NCI-H146 treated with DMSO at 0.1 percent for 48 hours (cell line): Measurements from ENCODE around the gene TMEM150A.
"Not testable (repeated sequence)": the region's sequence is repeated elsewhere in the genome, so short reads cannot be mapped to it uniquely, and the experiment has no call there.

ENCODE experiments used
- DNase-seq: peaks from one replicate; lab custom pipeline; 2025; ENCODE audit not compliant: unreplicated experiment; lab: John Stamatoyannopoulos, UW

TMEM150A gene

DNA sequence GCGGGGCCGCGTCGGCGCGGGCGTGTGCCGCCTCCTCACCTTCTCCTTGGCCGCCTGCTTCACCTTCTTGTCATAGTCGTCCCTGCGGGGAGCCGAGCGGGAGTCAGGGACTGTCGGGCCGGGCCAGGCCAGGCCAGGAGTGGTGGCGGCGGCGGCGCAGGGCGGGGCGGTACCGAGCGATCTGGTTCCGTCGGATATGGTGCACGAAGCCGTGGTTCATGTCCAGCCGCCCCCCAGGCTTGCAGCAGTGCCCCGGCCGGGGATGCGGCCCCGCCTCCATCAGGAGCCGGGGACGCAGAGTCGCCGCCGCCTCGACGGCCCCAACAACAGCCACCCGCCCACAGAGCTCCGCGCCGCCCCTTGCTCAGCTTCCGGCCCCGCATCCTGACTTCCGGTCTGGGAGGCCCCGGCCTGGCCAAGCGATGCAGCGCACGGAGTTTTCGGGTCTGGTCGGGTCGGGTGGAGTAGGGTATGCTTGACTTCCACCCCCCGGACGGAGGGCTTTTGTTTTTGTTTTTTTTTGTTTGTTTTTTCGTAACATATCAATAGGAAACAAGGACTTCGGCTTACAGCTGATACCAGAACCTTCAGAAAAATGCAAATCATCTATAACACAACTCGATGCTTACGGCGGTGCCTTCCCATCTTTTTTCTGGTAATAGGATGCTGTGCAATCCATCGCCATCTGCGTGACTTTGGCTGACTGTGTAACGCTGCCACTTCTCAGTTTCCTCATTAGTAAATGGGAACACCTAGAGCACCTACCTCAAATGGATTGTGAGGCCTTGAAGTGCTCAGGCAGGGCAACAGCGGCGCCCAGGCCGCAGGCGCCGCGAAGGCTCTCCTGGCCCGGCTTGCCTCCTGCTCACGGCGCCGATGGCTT, 9.4 kb upstream of the TMEM150A start, which contains the start of gene C2orf68:
C2orf68 (minus strand) TSS at position 362 of the 883 bp plus-strand sequence; CDS start at position 280, 82 bp downstream.
- DNase-seq = peak; percentile 70

DNA sequence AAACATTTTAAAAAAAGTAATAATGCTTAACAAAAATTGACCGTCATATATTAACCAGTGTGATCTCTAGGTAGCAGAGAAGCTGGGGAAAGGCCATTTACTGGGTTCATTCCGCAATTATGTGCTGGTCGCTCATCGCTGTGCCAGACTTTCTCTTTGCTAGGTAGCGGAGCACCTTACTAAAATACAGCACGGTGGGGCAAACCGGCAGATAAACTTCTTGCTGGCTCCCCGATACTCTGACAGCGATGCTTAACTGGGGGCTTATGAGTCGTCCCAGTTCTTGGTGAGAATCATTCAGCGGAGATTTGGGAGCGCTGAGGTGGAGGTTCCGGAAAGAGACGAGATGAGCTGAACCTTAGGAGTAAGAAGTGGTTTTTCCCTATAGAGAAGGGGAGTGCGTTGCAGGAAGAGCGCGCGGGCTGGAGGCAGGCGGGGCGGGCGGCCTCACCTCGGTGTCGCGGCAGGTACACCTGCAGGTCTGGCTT, 8.8 kb upstream of the TMEM150A start:
- no peak for DNase-seq

GRCh38 chr2:85607268-85608215, 5.0 kb upstream of the TMEM150A start:
- DNase-seq = no peak

- DNase-seq = no peak
Observed at GRCh38 chr2:85606116-85606455, 3.6 kb upstream of the TMEM150A start.

GRCh38 chr2:85605406-85606115, 3.1 kb upstream of the TMEM150A start:
- DNase-seq = no peak

DNA sequence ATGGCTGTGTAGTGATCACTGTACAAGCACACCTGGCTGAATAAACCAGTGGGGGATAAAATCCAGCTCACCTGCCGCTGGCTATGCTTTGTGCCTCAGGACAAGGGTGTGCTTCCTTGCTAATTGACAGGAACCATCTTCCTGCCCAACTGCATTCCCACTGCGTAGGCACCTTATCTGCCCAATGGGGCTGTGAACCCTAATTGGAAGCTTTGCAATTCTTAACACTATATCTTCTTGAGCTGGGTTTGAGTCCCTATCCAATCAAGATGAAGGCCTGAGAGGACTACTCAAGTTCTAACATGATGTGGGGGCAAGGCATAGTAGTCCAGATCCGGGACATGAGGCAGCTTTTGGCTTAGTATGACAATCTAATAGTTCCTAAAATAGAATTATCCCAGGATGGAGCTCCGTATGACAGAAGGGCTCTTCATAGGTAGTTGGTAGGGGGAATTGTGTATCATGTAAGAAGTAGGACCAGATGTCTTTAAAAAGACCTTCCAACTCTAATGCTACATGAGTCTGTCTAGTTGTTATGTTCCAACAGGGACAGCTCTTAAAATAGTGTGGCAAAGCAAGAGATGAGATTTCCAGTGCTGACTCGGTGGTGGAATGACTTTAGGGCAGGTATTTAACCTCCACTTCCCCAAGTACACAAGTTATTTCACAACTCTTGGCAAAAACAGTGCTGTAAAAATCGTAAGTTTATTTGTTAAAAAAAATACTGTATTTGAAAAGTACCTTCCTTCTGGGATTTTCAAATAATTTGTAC, 2.3 kb upstream of the TMEM150A start:
- DNase-seq = no peak

DNA sequence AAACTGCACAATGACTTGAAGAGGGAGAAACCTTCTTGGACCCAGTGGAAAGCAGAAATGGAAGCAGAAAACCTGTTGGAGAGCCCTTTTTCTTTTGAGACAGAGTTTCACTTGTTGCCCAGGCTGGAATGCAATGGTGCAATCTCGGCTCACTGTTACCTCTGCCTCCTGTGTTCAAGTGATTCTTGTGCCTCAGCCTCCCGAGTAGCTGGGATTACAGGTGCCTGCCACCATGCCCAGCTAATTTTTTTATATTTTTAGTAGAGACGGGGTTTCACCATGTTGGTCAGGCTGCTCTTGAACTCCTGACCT, 1.6 kb upstream of the TMEM150A start:
- not testable (repeated sequence) for DNase-seq

GRCh38 chr2:85601771-85602475, 575 bp downstream of the TMEM150A start:
- no peak for DNase-seq

DNA sequence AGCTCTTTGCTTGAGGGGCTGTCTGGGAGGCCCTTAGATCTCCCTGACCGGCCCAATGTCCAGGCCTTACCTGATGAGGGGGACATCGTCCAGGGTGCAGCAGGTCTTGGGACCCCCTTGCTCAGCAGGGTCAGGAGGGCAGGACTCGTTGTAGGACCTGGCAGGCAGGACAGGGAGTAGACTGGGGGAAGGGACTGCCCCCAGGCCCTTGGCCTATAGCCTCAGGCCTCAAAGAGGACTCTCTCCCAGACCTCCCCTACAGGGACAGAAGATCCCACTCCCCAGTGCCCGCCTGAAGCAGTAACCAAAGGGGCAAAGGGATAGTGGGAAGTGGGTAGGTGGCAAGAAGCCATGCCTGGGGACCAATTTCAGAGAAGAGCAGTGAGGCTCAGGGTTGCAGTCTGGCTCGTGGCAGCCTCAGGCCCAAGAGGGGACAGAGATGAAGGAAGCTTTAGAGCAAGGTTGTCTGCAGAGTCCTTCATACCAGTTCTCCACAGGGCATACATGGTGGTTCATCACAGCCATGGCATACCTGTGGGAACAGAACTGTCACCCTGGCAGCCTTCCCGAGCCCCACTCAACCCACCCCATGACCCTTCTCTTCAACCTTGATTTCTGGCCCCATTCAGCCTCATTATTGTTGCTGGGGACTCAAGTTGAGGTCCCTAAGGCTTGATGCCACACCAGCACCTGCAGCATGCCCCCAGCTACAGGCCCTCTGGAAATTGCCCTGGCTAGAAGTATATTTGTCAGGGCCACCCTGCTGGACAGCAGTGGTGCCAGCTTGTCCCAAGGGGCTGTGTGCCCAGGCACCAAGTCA, 1.3 kb downstream of the TMEM150A start:
- no peak for DNase-seq

DNA sequence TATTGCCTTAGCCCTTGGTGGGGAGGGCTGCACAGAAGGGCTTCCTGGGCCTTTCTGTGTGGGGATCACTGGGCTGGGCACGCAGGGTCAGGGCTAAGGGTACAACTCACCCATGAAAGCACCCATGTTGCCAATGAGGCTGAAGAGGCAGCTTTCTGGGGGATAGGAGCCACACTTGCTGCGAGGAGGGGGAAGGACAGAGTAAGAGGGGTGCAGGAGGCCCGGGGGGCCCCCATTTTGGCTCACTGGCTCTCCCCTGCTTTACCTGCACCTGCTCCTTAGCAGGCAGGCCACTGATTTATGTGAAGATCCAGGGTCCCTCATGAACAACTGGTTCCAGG, 2.3 kb downstream of the TMEM150A start:
- DNase-seq = no peak

GRCh38 chr2:85599468-85600234, 2.8 kb downstream of the TMEM150A start:
- no peak for DNase-seq

DNA sequence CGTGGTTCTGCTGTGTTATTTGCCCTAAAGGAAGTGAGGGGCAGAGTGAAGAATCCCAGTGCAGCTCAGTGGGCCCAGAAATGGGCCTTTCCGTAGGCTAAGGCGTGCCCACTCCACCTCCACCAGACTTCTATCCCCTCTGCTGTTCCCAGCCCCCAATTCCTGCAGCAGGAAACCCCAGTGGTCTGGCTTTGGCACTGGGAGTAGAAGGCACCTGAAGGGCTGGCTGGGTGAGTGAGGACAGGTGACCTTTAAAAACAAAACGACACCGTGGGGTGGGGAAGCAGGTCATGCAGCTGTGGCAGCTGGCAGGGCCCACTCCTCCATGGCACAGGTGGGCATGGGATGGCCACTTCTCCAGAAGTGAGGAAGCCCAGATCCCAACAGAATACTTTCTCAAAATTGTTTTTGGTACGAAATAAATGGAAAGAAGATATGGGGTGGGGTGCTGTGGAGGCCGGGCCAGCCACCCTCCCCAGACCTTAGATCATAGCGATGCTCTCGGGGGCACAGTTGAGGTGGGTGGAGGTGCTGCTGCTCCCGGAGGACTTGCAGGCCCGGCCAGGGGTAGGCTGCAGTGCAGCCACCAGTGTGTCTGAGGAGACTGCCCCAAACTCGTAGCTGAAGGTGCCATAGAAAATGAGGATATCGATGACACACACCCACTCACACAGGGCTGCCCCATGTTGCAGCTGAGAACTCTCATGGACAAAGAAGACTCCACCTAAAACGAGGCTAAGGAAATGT, 3.7 kb downstream of the TMEM150A start:
- no peak for DNase-seq

- DNase-seq = no peak
Observed at GRCh38 chr2:85597241-85597640, 5.3 kb downstream of the TMEM150A start.

DNA sequence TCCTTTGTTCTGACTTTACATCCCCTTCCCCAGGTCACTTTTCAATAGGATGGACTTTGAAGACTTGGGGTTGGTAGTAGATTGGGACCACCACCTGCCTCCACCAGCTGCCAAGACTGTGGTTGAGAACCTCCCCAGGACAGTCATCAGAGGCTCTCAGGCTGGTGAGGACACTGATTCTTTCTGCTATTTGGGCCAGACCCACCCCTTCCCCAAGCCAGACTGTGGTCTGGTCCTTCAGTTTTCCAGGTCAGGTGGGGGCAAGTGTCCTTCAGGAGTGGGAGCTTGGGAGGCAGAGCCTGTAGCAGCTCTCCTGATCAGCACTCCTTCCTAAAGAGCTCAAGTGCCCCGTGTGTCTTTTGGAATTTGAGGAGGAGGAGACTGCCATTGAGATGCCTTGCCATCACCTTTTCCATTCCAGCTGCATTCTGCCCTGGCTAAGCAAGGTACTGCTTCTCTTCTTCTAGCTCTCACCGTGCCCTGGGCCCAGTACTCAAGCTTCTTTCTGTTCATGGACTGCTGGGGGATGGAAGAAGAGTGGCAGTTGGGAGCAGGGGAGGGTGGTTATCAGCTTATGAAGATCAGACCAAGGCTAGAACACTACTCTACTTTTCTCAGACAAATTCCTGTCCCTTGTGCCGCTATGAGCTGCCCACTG, 5.9 kb downstream of the TMEM150A start:
- DNase-seq = no peak

DNA sequence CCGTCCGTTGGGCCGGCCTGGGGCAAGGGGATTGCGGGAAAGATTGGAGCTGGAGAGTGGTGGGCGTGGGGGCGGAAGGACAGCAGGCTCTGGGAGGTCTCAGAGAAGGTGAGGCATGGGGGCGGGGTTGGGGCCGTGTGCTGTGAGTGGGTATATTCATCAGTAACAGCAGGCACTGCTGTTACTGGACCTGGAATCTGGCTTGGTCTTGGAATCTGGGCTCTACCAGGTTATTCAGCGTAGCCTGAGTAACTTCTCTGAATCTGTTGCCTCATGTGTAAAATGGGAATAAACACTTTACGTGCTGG, 6.5 kb downstream of the TMEM150A start:
- no peak for DNase-seq

DNA sequence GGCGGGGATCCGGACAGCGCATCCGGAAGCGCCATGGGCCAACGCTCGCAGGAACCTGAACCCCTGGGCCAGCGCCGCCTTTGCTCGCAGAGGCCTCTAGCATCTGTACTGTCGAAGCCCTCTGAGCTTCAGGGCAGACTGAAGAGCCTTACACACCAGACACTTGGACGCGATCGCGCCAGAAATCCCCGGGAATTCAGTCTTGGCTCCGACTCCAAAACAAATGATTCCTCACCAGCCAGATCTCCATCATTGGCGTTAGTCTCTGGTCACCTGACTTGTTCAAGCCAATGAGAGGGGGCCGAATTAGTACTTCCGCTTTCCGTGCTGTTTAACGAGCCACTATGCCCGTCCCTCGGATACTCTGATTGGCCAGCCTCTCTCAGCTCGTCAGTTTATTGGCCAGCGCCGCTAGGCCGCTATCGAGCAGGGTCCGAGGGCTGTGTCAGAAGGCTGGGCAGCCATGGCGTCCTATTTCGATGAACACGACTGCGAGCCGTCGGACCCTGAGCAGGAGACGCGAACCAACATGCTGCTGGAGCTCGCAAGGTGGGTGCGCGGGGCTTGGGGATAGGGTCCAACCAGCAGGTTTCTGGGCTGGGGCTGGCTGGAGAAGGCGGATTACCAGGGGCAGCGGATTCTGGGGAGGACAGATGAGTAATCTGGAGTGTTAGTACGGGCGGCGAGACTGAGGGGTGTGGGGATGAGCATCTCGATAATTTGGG, 7.0 kb downstream of the TMEM150A start, which contains the start of gene RNF181:
RNF181 (plus strand) TSS at position 445 of the 725 bp plus-strand sequence; CDS start at position 464, 19 bp downstream.
- peak; percentile 98 for DNase-seq
